NCI-H1436 (cell line): ENCODE data around the gene LST1.
A peak's percentile ranks its signal among the peaks of the same experiment; 100 is the strongest.

Experiments
- DNase-seq: peaks from one replicate; lab custom pipeline; 2025; lab: John Stamatoyannopoulos, UW

The LST1 gene

DNA sequence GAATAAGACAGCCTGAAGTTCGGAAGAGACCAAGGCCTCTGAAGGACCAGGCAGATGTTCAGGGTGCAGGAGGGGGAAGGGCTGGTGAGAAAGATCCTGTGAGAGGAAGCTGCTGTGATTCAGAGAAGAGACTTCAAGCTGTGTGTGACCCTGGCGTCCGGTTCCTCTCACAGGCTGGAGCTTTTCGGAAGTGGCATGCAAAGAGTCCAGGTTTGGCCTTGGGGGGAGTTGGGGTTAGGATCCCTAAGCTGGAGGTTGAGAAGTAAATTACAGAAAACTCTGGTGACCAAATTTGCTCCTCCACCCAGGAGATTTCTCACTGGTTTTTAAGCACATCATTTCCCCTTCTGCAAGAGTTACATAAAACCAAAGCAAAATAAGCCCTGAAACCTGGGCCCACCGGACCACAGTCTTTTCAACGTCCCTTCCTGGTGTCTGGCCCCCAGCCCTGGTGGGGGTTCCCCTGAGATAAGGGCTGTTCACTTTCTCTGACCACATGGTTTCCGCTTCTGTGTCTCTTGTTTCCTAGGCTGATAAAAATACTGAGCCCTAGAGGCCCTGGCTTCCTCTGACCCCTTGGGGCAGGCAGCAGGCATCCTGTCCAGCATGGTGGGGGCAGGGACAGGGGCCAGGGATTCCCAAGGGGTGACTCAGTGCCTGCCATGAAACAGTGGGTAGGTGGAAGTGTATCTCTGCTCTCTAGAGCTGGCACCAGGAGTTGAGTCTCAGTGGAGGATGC is 25.9 kb upstream of the LST1 start:
- no peak for DNase-seq

DNA sequence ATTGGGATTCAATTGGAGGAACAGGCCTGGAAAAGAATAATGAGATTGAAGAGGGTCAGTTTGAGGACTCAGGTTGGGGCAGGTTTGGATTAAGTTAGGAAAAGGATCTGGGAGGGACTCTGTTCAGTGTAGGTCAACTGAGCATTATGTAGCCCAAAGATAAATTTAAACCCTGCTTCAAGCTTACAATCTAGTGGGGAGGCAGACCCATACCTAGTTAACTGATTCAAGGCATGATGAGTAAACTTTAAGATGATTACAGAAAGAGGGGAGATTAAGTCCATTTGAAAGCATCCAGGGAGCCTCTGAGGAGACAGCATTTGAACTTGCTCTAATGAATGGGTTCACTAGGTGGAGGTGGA is 25.4 kb upstream of the LST1 start:
- DNase-seq = no peak

DNA sequence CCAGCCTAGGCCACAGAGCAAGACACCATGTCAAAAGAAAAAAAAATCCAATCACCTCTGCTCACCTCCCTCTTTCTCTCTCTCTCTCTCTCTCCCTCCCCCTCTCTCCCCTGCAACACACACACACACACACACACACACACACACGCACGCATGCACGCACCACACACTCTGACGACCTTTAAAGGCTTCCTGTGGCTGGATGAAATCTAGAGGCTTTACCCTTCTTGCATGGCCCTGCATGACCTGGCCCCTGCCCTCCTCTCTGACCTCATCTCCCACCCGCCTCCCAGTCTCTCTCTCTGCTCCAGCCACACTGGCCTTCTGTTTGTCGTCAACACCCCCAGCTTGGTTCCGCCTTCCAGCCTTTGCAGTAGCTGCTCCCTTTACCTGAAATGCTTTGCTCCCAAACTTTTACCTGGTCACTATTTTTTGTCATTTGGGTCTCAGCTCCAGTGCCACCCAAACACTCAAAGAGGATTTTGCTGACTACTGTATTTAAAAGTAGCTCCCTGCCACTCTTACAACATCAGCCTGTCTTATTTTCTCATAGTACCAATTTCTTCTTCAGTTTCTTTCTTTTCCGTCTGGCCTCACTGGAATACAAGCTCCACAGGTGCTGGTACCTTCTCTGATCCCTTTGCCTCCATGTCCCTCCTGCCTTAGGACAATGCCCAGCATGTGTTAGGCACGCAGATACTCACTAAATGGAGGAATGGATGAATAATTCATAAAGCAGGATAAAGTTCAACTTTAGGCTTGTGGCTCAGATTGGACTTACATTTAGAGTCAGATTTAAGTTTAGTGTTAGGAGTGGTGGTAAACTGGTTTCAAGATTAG is 18.3 kb upstream of the LST1 start:
- DNase-seq = no peak

DNA sequence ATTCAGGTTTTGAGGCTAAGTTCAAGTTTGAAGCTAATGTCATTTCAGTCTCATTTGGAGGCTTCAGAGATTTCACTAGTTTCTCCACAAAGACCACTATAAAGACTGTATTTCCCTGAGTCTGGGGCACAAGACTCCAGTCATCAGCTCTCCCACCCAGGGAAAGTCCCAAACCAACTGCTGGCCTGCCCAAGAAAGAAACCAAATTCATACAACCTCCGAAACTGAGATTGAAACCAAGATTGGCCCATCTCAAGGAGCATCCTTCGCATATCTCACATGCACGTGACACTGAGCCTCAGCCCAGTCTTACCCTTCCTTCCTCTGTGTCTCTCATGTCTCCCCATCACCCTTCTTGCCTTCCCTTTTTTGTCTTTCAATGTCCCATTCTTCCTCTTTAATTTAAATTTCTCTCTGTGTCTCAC is 17.5 kb upstream of the LST1 start:
- no peak for DNase-seq

DNA sequence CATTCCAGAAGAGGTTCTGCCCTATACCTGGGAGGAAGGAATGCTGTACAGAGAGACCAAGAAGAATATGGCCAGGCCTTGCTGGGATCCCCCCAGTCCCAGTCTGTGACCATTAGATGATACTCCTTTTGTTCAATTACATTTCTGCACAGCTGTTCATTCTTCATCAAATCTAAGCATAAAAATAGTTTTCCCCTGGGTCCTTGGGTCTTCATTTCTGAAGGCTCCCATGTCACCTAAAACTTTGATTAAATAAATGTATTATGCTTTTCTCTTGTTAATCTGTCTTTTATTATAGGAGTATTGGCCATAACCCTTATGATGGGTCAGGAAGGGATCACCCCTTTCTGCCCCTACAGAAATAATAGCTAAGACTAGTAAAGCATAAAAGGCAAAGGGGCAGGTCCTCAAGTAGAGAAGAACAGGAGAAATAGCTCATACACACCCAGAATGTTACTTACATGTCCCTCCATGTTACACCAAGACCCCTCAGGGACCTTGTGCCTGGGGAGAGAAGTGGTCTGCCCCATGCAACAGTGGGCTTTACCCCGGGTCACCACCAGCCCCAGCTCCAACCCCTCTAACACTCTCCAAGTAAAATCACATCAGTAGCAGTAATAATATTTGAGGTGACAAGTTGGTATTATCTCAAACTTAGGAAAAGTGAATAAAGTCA is 16.1 kb upstream of the LST1 start:
- no peak for DNase-seq

DNA sequence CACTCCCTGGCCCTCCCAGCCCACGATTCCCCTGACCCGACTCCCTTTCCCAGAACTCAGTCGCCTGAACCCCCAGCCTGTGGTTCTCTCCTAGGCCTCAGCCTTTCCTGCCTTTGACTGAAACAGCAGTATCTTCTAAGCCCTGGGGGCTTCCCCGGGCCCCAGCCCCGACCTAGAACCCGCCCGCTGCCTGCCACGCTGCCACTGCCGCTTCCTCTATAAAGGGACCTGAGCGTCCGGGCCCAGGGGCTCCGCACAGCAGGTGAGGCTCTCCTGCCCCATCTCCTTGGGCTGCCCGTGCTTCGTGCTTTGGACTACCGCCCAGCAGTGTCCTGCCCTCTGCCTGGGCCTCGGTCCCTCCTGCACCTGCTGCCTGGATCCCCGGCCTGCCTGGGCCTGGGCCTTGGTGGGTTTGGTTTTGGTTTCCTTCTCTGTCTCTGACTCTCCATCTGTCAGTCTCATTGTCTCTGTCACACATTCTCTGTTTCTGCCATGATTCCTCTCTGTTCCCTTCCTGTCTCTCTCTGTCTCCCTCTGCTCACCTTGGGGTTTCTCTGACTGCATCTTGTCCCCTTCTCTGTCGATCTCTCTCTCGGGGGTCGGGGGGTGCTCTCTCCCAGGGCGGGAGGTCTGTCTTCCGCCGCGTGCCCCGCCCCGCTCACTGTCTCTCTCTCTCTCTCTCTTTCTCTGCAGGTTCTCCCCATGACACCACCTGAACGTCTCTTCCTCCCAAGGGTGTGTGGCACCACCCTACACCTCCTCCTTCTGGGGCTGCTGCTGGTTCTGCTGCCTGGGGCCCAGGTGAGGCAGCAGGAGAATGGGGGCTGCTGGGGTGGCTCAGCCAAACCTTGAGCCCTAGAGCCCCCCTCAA is 13.8 kb upstream of the LST1 start, which contains the start of gene LTA:
LTA (plus strand) TSS at position 249 of the 871 bp plus-strand sequence; CDS start at position 703, 454 bp downstream.
- DNase-seq = no peak

DNA sequence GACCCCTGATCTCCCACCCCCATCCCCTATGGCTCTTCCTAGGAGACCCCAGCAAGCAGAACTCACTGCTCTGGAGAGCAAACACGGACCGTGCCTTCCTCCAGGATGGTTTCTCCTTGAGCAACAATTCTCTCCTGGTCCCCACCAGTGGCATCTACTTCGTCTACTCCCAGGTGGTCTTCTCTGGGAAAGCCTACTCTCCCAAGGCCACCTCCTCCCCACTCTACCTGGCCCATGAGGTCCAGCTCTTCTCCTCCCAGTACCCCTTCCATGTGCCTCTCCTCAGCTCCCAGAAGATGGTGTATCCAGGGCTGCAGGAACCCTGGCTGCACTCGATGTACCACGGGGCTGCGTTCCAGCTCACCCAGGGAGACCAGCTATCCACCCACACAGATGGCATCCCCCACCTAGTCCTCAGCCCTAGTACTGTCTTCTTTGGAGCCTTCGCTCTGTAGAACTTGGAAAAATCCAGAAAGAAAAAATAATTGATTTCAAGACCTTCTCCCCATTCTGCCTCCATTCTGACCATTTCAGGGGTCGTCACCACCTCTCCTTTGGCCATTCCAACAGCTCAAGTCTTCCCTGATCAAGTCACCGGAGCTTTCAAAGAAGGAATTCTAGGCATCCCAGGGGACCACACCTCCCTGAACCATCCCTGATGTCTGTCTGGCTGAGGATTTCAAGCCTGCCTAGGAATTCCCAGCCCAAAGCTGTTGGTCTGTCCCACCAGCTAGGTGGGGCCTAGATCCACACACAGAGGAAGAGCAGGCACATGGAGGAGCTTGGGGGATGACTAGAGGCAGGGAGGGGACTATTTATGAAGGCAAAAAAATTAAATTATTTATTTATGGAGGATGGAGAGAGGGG is 12.6 kb upstream of the LST1 start:
- DNase-seq = no peak

DNA sequence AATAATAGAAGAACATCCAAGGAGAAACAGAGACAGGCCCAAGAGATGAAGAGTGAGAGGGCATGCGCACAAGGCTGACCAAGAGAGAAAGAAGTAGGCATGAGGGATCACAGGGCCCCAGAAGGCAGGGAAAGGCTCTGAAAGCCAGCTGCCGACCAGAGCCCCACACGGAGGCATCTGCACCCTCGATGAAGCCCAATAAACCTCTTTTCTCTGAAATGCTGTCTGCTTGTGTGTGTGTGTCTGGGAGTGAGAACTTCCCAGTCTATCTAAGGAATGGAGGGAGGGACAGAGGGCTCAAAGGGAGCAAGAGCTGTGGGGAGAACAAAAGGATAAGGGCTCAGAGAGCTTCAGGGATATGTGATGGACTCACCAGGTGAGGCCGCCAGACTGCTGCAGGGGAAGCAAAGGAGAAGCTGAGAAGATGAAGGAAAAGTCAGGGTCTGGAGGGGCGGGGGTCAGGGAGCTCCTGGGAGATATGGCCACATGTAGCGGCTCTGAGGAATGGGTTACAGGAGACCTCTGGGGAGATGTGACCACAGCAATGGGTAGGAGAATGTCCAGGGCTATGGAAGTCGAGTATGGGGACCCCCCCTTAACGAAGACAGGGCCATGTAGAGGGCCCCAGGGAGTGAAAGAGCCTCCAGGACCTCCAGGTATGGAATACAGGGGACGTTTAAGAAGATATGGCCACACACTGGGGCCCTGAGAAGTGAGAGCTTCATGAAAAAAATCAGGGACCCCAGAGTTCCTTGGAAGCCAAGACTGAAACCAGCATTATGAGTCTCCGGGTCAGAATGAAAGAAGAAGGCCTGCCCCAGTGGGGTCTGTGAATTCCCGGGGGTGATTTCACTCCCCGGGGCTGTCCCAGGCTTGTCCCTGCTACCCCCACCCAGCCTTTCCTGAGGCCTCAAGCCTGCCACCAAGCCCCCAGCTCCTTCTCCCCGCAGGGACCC is 11.7 kb upstream of the LST1 start:
- DNase-seq = no peak

DNA sequence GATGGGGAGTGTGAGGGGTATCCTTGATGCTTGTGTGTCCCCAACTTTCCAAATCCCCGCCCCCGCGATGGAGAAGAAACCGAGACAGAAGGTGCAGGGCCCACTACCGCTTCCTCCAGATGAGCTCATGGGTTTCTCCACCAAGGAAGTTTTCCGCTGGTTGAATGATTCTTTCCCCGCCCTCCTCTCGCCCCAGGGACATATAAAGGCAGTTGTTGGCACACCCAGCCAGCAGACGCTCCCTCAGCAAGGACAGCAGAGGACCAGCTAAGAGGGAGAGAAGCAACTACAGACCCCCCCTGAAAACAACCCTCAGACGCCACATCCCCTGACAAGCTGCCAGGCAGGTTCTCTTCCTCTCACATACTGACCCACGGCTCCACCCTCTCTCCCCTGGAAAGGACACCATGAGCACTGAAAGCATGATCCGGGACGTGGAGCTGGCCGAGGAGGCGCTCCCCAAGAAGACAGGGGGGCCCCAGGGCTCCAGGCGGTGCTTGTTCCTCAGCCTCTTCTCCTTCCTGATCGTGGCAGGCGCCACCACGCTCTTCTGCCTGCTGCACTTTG is 10.7 kb upstream of the LST1 start, which contains the start of gene TNF:
TNF (plus strand) TSS at position 231 of the 567 bp plus-strand sequence; CDS start at position 408, 177 bp downstream.
- peak; percentile 14 for DNase-seq

DNA sequence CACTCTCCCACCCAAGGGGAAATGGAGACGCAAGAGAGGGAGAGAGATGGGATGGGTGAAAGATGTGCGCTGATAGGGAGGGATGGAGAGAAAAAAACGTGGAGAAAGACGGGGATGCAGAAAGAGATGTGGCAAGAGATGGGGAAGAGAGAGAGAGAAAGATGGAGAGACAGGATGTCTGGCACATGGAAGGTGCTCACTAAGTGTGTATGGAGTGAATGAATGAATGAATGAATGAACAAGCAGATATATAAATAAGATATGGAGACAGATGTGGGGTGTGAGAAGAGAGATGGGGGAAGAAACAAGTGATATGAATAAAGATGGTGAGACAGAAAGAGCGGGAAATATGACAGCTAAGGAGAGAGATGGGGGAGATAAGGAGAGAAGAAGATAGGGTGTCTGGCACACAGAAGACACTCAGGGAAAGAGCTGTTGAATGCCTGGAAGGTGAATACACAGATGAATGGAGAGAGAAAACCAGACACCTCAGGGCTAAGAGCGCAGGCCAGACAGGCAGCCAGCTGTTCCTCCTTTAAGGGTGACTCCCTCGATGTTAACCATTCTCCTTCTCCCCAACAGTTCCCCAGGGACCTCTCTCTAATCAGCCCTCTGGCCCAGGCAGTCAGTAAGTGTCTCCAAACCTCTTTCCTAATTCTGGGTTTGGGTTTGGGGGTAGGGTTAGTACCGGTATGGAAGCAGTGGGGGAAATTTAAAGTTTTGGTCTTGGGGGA is 10.0 kb upstream of the LST1 start:
- DNase-seq = no peak

DNA sequence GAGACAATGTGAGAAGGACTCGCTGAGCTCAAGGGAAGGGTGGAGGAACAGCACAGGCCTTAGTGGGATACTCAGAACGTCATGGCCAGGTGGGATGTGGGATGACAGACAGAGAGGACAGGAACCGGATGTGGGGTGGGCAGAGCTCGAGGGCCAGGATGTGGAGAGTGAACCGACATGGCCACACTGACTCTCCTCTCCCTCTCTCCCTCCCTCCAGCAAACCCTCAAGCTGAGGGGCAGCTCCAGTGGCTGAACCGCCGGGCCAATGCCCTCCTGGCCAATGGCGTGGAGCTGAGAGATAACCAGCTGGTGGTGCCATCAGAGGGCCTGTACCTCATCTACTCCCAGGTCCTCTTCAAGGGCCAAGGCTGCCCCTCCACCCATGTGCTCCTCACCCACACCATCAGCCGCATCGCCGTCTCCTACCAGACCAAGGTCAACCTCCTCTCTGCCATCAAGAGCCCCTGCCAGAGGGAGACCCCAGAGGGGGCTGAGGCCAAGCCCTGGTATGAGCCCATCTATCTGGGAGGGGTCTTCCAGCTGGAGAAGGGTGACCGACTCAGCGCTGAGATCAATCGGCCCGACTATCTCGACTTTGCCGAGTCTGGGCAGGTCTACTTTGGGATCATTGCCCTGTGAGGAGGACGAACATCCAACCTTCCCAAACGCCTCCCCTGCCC is 9.0 kb upstream of the LST1 start:
- DNase-seq = no peak

DNA sequence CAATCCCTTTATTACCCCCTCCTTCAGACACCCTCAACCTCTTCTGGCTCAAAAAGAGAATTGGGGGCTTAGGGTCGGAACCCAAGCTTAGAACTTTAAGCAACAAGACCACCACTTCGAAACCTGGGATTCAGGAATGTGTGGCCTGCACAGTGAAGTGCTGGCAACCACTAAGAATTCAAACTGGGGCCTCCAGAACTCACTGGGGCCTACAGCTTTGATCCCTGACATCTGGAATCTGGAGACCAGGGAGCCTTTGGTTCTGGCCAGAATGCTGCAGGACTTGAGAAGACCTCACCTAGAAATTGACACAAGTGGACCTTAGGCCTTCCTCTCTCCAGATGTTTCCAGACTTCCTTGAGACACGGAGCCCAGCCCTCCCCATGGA is 8.5 kb upstream of the LST1 start:
- no peak for DNase-seq

DNA sequence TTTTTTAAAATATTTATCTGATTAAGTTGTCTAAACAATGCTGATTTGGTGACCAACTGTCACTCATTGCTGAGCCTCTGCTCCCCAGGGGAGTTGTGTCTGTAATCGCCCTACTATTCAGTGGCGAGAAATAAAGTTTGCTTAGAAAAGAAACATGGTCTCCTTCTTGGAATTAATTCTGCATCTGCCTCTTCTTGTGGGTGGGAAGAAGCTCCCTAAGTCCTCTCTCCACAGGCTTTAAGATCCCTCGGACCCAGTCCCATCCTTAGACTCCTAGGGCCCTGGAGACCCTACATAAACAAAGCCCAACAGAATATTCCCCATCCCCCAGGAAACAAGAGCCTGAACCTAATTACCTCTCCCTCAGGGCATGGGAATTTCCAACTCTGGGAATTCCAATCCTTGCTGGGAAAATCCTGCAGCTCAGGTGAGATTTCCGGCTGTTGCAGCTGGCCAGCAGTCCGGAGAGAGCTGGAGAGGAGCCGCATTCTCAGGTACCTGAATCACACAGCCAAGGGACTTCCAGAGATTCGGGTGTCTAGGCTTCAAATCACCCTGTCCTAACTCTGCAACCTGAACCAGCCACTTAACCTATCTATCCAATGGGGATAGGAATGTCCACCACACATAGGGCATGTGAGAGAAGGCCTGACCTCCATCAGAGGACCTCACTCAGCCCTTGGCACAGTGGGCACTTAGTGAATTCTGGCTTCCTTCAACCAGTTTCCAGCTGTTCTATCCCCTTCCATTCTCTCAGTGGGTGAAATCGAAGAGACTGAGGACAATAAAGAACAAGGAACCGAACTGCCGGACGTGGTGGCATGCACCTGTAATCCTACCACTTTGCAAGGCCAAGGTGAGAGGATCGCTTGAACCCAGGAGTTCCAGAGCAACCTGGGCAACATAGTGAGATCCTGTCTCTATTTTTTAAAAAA is 7.6 kb upstream of the LST1 start:
- no peak for DNase-seq

DNA sequence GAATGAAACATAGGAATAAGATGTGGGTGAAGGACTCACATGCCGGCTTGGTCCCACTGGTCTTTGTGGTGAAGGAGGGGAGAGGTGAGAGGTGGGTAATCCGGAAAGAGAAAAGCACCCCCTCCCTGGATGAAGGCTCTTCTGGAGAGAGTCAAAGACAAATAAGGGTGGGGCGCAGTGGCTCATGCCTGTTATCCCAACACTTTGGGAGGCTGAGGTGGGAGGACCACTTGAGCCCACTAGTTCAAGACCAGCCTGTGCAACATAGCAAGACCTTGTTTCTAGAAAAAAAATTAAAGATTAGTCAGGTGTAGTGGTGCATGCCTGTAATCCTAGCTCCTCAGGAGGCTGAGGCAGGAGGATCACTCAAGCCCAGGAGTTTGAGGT is 7.0 kb upstream of the LST1 start:
- no peak for DNase-seq

DNA sequence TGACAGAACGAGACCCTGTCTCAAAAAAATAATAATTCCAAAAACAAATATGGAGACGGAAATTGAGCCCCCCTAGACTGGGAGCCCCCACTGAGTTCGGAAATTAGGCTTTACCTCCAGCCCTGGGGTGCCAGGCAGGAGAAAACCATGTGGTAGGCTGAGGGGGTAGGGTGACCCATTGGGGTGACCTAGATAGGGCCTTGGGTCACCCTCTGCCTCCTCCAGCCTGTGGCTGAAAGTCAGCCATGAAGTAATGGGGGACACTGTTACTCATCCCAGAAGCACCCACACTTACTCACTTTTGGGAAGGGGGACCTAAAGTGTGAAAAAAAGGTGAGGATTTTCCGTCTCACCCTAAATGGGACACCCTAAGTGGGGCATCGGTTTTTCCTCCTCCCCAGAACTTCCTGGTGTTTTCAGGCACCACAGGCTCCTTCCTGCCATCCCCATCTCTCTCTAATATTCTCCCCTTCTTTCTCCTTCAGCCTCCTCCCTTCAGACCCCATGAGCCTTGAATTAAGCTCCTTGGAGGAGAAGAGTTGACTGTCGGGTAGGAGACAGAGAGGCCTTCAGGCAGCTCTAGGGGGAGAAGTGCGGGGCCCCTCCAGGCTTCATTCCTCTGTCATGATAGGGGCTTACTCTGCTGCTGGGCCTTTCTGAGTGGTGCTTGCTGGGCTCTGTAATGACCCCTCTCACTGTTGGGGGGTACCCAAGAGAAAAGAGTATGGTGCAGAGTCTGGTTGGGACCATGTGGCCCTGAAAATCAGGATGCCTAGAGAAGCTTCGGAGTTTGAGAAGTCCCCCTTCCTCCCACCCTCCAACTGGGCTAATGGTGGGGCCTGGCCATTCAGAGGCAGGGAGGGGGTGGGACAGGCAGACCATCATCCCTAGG is 6.3 kb upstream of the LST1 start:
- DNase-seq = no peak

DNA sequence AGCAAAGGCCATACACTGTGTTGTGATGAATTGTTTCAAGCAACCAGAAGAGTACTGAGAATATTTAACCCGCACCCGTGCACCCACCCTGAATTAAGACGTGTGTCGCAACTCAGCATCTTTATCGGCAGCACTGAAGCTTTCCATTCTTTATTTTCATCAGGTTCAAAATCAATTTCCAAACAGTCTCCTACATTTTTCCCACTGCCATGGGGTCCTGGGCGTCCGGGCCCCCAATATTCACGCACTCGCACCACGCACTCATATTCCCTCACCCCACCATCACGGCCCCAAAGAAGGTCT is 5.7 kb upstream of the LST1 start:
- no peak for DNase-seq
